DOHH2 (cell line): ENCODE data around the gene PDGFB.

ENCODE experiments used
- H3F3A ChIP-seq: fragments of 200-600 bp; sonication (generic), shearing (Covaris generic); 2 replicates; pipeline ENCODE4 v1.6.0; 2016; ENCODE audit warnings: antibody characterized with exemption, mild to moderate bottlenecking; ENCODE audit not compliant: control insufficient read depth, insufficient read depth
- H3K27ac ChIP-seq: fragments of 200-600 bp; sonication (generic); 2 replicates; pipeline ENCODE4 v1.5.1; 2014; ENCODE audit warnings: low read depth, mild to moderate bottlenecking, low read length, moderate library complexity
- H3K27me3 ChIP-seq: fragments of 200-600 bp; sonication (generic); 2 replicates; pipeline ENCODE4 v1.6.1; 2014; ENCODE audit warnings: mild to moderate bottlenecking, low read length, mixed read lengths; ENCODE audit not compliant: control insufficient read depth
- H3K36me3 ChIP-seq: fragments of 200-600 bp; sonication (generic); 2 replicates; pipeline ENCODE4 v1.6.1; 2014; ENCODE audit warnings: mild to moderate bottlenecking, low read length, moderate library complexity, mixed read lengths; ENCODE audit not compliant: control insufficient read depth
- H3K4me1 ChIP-seq: fragments of 200-600 bp; sonication (generic); 2 replicates; pipeline ENCODE4 v1.6.1; 2014; ENCODE audit warnings: mild to moderate bottlenecking, low read length, mixed read lengths; ENCODE audit not compliant: control insufficient read depth
- H3K4me2 ChIP-seq: fragments of 200-600 bp; sonication (generic); 2 replicates; pipeline ENCODE4 v1.6.0; 2014; ENCODE audit warnings: mild to moderate bottlenecking, low read length, moderate library complexity
- H3K4me3 ChIP-seq: fragments of 200-600 bp; sonication (generic); 2 replicates; pipeline ENCODE4 v1.5.1; 2014; ENCODE audit warnings: mild to moderate bottlenecking, low read length, mixed read lengths
- H3K79me2 ChIP-seq: fragments of 200-600 bp; sonication (generic); 2 replicates; pipeline ENCODE4 v1.6.1; 2014; ENCODE audit warnings: mild to moderate bottlenecking, low read length, mixed read lengths; ENCODE audit not compliant: control insufficient read depth
- H3K9me2 ChIP-seq: fragments of 200-600 bp; sonication (generic); replicated peaks from 2 replicates; pipeline ENCODE4 v1.6.1; 2014; ENCODE audit warnings: mild to moderate bottlenecking, low read length, mixed read lengths; ENCODE audit not compliant: control insufficient read depth
- H3K9me3 ChIP-seq: fragments of 200-600 bp; sonication (generic); 2 replicates; pipeline ENCODE4 v1.6.1; 2014; ENCODE audit warnings: antibody characterized with exemption, low read length, mixed read lengths; ENCODE audit not compliant: control insufficient read depth, insufficient read depth
- H4K20me1 ChIP-seq: fragments of 200-600 bp; sonication (generic); 2 replicates; pipeline ENCODE4 v1.6.0; 2014; ENCODE audit warnings: low read depth, mild to moderate bottlenecking, antibody characterized with exemption, low read length, moderate library complexity; ENCODE audit not compliant: control insufficient read depth, insufficient read depth
- CTCF ChIP-seq: fragments of 200-600 bp; sonication (generic); IDR thresholded peaks from one replicate; pipeline ENCODE4 v1.5.1; 2014; ENCODE audit warnings: antibody characterized with exemption, mild to moderate bottlenecking, low read depth, low read length; ENCODE audit not compliant: poor library complexity, severe bottlenecking
- EZH2phosphoT487 ChIP-seq: fragments of 200-600 bp; sonication (generic); IDR thresholded peaks from 2 replicates; pipeline ENCODE4 v1.6.1; 2017; ENCODE audit warnings: borderline replicate concordance, mild to moderate bottlenecking, antibody characterized with exemption, low read length, moderate library complexity, mixed read lengths

PDGFB gene

GRCh38 chr22:39280250-39280649 is 35.5 kb upstream of the PDGFB start:
- Histone ChIP-seq H3K4me2 (no peak overlapping the region), H3K4me3 (no peak overlapping the region), H4K20me1 (no peaks in the 10 kb centered on the region), H3K9me3 (peaks cover 7% of the 10 kb centered on the region; the same call in 1 of the 2 replicates), H3K36me3 (no peaks in the 10 kb centered on the region), H3K27ac (no peak overlapping the region), H3K79me2 (no peaks in the 10 kb centered on the region), H3K9me2 (no peaks in the 10 kb centered on the region), H3F3A (no peaks in the 10 kb centered on the region), H3K27me3 (no peaks in the 10 kb centered on the region; the same call in 1 of the 2 replicates), H3K4me1 (peaks cover 33% of the 10 kb centered on the region)
- TF ChIP-seq CTCF, result no peak

DNA sequence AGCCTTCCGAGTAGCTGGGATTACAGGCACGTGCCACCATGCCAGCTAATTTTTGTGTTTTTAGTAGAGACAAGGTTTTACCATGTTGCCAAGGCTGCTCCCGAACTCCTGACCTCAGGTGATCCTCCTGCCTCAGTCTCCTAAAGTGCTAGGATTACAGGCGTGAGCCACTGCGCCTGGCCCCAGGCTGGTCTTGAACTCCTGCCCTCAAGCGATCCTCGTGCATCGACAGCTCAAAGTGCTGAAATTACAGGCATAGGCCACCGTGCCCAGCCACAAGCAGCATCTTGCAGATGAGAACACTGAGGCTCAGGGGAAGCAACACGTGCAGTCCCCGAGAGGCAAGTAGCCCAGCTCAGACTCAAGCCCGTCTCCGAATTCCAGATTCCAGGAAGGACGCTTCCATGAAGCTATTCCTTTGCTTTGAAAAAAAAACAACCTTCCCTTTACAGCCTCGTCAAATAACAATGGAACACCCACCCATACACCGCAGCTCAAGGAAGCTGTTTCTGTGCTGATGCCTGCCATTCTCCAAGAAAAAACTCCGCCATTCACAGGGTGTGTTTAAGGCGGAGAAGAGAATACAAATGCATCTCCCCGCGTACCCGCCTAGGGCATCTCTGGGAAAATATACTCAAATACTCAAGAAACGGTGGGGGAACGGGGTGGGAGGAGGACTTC is 34.5 kb upstream of the PDGFB start:
- Histone ChIP-seq H3K4me2 (no peak overlapping the region), H3K27me3 (no peaks in the 10 kb centered on the region; the same call in 1 of the 2 replicates), H3K27ac (no peak overlapping the region), H3K9me3 (peaks cover 7% of the 10 kb centered on the region; the same call in 1 of the 2 replicates), H3K4me1 (peaks cover 33% of the 10 kb centered on the region), H3K36me3 (no peaks in the 10 kb centered on the region), H3F3A (no peaks in the 10 kb centered on the region), H3K4me3 (no peak overlapping the region), H3K79me2 (no peaks in the 10 kb centered on the region), H3K9me2 (no peaks in the 10 kb centered on the region), H4K20me1 (no peaks in the 10 kb centered on the region)
- no peak for TF ChIP-seq EZH2phosphoT487

GRCh38 chr22:39278040-39278439 is 33.3 kb upstream of the PDGFB start:
- Histone ChIP-seq H3K9me2 (no peaks in the 10 kb centered on the region), H3K36me3 (no peaks in the 10 kb centered on the region), H3F3A (no peaks in the 10 kb centered on the region), H3K4me3 (no peak overlapping the region), H3K27me3 (no peaks in the 10 kb centered on the region; the same call in 1 of the 2 replicates), H3K27ac (no peak overlapping the region), H3K4me1 (peaks cover 33% of the 10 kb centered on the region), H3K9me3 (peaks cover 7% of the 10 kb centered on the region; the same call in 1 of the 2 replicates), H4K20me1 (no peaks in the 10 kb centered on the region), H3K79me2 (no peaks in the 10 kb centered on the region), H3K4me2 (no peak overlapping the region)
- TF ChIP-seq CTCF (no peak), EZH2phosphoT487 (no peak)

- Histone ChIP-seq H3K79me2 (no peaks in the 10 kb centered on the region), H3K9me2 (no peaks in the 10 kb centered on the region), H3K4me3 (peak overlapping the region; percentile 16; the same call in 1 of the 2 replicates), H3K4me2 (peak overlapping the region; percentile 50), H3K36me3 (no peaks in the 10 kb centered on the region), H3K27me3 (no peaks in the 10 kb centered on the region; the same call in 1 of the 2 replicates), H3K9me3 (peaks cover 7% of the 10 kb centered on the region; the same call in 1 of the 2 replicates), H3K27ac (no peak overlapping the region), H3F3A (no peaks in the 10 kb centered on the region), H4K20me1 (no peaks in the 10 kb centered on the region), H3K4me1 (peaks cover 33% of the 10 kb centered on the region)
- TF ChIP-seq EZH2phosphoT487, result no peak
- TF ChIP-seq CTCF, result no peak
Measured at GRCh38 chr22:39277142-39277607, 32.4 kb upstream of the PDGFB start.
